ENCODE results near the gene OXSR1. TPM values are rescaled to one million over a fixed set of nuclear protein-coding genes. Genes with fewer than 3 reads are reported as not detected.
A peak's percentile ranks its signal among the peaks of the same experiment; 100 is the strongest.
"Not testable (repeated sequence)": the region's sequence is repeated elsewhere in the genome, so short reads cannot be mapped to it uniquely, and the experiment has no call there.

The OXSR1 gene
- total RNA-seq, 1 donor from 2014 or later = 32.1 TPM

- no peak for DNase-seq (ENCODE audit: low read depth in 2 of 2)
Observed at GRCh38 chr3:38268087-38268486, 102.8 kb downstream of the OXSR1 start.

GRCh38 chr3:38268522-38268921 lies 103.2 kb downstream of the OXSR1 start:
- DNase-seq (ENCODE audit: low read depth in 2 of 2) = no peak

GRCh38 chr3:38270606-38271005 lies 105.3 kb downstream of the OXSR1 start:
- no peak for DNase-seq (ENCODE audit: low read depth in 2 of 2)

GRCh38 chr3:38271553-38271952 lies 106.2 kb downstream of the OXSR1 start:
- DNase-seq (ENCODE audit: low read depth in 2 of 2) = no peak

- no peak for DNase-seq (ENCODE audit: low read depth in 2 of 2)
Observed at GRCh38 chr3:38274864-38275649, 109.7 kb downstream of the OXSR1 start.

- no peak for DNase-seq (ENCODE audit: low read depth in 2 of 2)
Observed at GRCh38 chr3:38275658-38276057, 110.3 kb downstream of the OXSR1 start.

- DNase-seq (ENCODE audit: low read depth in 2 of 2) = no peak
Observed at GRCh38 chr3:38276081-38276916, 111.0 kb downstream of the OXSR1 start.

GRCh38 chr3:38276917-38277630 lies 111.7 kb downstream of the OXSR1 start:
- DNase-seq (ENCODE audit: low read depth in 2 of 2) = no peak

- no peak for DNase-seq (ENCODE audit: low read depth in 2 of 2)
Observed at GRCh38 chr3:38278841-38279240, 113.5 kb downstream of the OXSR1 start.

- peak; percentile 10 to 12 for DNase-seq (ENCODE audit: low read depth in 2 of 2)
Observed at GRCh38 chr3:38281895-38282686, 116.8 kb downstream of the OXSR1 start, which contains the start of gene SLC22A14. Gene SLC22A14 (plus strand): TSS chr3:38282294. CDS start chr3:38306027, 23,733 bp downstream.

GRCh38 chr3:38283810-38284755 lies 118.7 kb downstream of the OXSR1 start:
- no peak for DNase-seq (ENCODE audit: low read depth in 2 of 2)

GRCh38 chr3:38284756-38285150 lies 119.4 kb downstream of the OXSR1 start:
- DNase-seq (ENCODE audit: low read depth in 2 of 2) = no peak

GRCh38 chr3:38289286-38290217 lies 124.2 kb downstream of the OXSR1 start:
- not testable (repeated sequence) for DNase-seq (ENCODE audit: low read depth in 2 of 2)

- DNase-seq (ENCODE audit: low read depth in 2 of 2) = not testable (repeated sequence)
Observed at GRCh38 chr3:38297053-38297452, 131.7 kb downstream of the OXSR1 start.

GRCh38 chr3:38297537-38297936 lies 132.2 kb downstream of the OXSR1 start:
- no peak for DNase-seq (ENCODE audit: low read depth in 2 of 2)

- DNase-seq (ENCODE audit: low read depth in 2 of 2) = peak; percentile 31 to 49
Observed at GRCh38 chr3:38297947-38298711, 132.8 kb downstream of the OXSR1 start.

Data from lung microvascular endothelial cell (primary cell).